OCI-LY7 (cell line): Measurements from ENCODE around the gene E2F6. TPM values are rescaled to one million over a fixed set of nuclear protein-coding genes. Genes with fewer than 3 reads are reported as not detected.

Experiments
- BruUV-seq: library from RNA; stranded (reverse); fragments of 400-500 nt; replicated peaks from 2 replicates; lab custom pipeline; 2021; lab: Mats Ljungman, UMichigan
- CTCF ChIA-PET: fragments of 300-600 bp; sonication (Branson Sonifier 250); formaldehyde crosslinking; loops from one replicate; lab custom pipeline; 2022; ENCODE audit warnings: antibody characterized with exemption; ENCODE audit not compliant: unreplicated experiment; lab: Charles Lee
- POLR2A ChIA-PET: fragments of 300-600 bp; sonication (Branson Sonifier 250); formaldehyde crosslinking; loops from one replicate; lab custom pipeline; 2022; ENCODE audit warnings: antibody characterized with exemption; lab: Charles Lee
- DNase-seq: peaks from one replicate; pipeline ENCODE4 v3.0.0-alpha.2; 2015; ENCODE audit warnings: low spot score
- H2AFZ ChIP-seq: fragments of 200-600 bp; sonication (generic), shearing (Covaris generic); 2 replicates; pipeline ENCODE4 v1.6.1; 2014; ENCODE audit warnings: mild to moderate bottlenecking, antibody characterized with exemption, low read length, moderate library complexity
- H3K27ac ChIP-seq: fragments of 200-600 bp; sonication (generic); 2 replicates; pipeline ENCODE4 v1.5.1; 2014; ENCODE audit warnings: mixed run types, low read depth, mild to moderate bottlenecking, moderate library complexity, low read length, inconsistent platforms; ENCODE audit not compliant: poor library complexity, severe bottlenecking
- H3K36me3 ChIP-seq: fragments of 200-600 bp; sonication (generic); 2 replicates; pipeline ENCODE4 v1.6.1; 2014; ENCODE audit warnings: mild to moderate bottlenecking, antibody characterized with exemption, low read length, moderate library complexity, mixed read lengths; ENCODE audit not compliant: insufficient read depth
- H3K4me1 ChIP-seq: fragments of 200-600 bp; sonication (generic); 2 replicates; pipeline ENCODE4 v1.5.1; 2014; ENCODE audit warnings: mild to moderate bottlenecking, low read length; ENCODE audit not compliant: insufficient read depth, poor library complexity, severe bottlenecking
- H3K4me2 ChIP-seq: fragments of 200-600 bp; sonication (generic); 2 replicates; pipeline ENCODE4 v1.6.1; 2014; ENCODE audit warnings: mild to moderate bottlenecking, low read length
- H3K4me3 ChIP-seq: fragments of 200-600 bp; sonication (generic); 2 replicates; pipeline ENCODE4 v1.5.1; 2014; ENCODE audit warnings: mild to moderate bottlenecking, low read depth, low read length; ENCODE audit not compliant: poor library complexity, severe bottlenecking
- H3K79me2 ChIP-seq: fragments of 200-600 bp; sonication (generic); 2 replicates; pipeline ENCODE4 v1.6.1; 2016; ENCODE audit warnings: low read depth, mild to moderate bottlenecking, low read length, moderate library complexity, mixed read lengths; ENCODE audit not compliant: insufficient read depth
- H3K9me2 ChIP-seq: fragments of 200-600 bp; sonication (generic); 2 replicates; pipeline ENCODE4 v1.6.1; 2016; ENCODE audit warnings: mild to moderate bottlenecking, low read length, mixed read lengths; ENCODE audit not compliant: insufficient read depth
- H3K9me3 ChIP-seq: fragments of 200-600 bp; sonication (generic); 2 replicates; pipeline ENCODE4 v1.6.1; 2014; ENCODE audit warnings: mild to moderate bottlenecking, mixed run types, low read length, mixed read lengths
- H4K20me1 ChIP-seq: fragments of 200-600 bp; sonication (generic); 2 replicates; pipeline ENCODE4 v1.6.1; 2014; ENCODE audit warnings: mild to moderate bottlenecking, antibody characterized with exemption, low read length, moderate library complexity, mixed read lengths; ENCODE audit not compliant: insufficient read depth
- CTCF ChIP-seq: fragments of 200-600 bp; sonication (generic); conservative IDR thresholded peaks from 2 replicates; pipeline ENCODE4 v1.5.1; 2014; ENCODE audit warnings: mild to moderate bottlenecking, antibody characterized with exemption, low read length, moderate library complexity, mixed read lengths
- EZH2phosphoT487 ChIP-seq: fragments of 200-600 bp; sonication (generic); IDR thresholded peaks from 2 replicates; pipeline ENCODE4 v1.6.1; 2018; ENCODE audit warnings: low read depth, borderline replicate concordance, mild to moderate bottlenecking, mixed run types, antibody characterized with exemption, low read length, moderate library complexity, mixed read lengths
- intact Hi-C: fragments of 100-400 bp; cut with micrococcal nuclease; formaldehyde crosslinking; loops from one replicate; pipeline ENCODE4 v1.10.0; 2022; ENCODE audit not compliant: unreplicated experiment
- total RNA-seq, 2 experiments: library from RNA; depleted of rRNA in 1 of 2; stranded (reverse); fragments of >200 nt in 1 of 2; shearing (Covaris generic) in 1 of 2; gene quantifications; 2 replicates each; pipeline ENCODE4 v1.2.3, GENCODE V29; 2014 to 2022

The E2F6 gene
- total RNA-seq, 2 experiments from 2014 or later = 12.4 to 14.3 TPM

GRCh38 chr2:11477994-11478393 is 12.0 kb upstream of the E2F6 start:
- no peaks in the 10 kb centered on the region for H3K79me2 ChIP-seq
- POLR2A ChIA-PET = interaction anchor here (0.7 kb wide), 1 partner anchor 633 kb away, joined by 3 read pairs; no protein-coding TSS in a partner anchor
- no peaks in the 10 kb centered on the region for H4K20me1 ChIP-seq
- no peak overlapping the region for H2AFZ ChIP-seq
- H3K36me3 ChIP-seq = no peaks in the 10 kb centered on the region
- no peaks in the 10 kb centered on the region for H3K9me2 ChIP-seq
- intact Hi-C loops = loop anchor here (1.0 to 2.0 kb wide), 2 partner anchors 106 to 205 kb away; no protein-coding TSS in a partner anchor
- CTCF ChIA-PET = no interaction called here
- no peak overlapping the region for H3K27ac ChIP-seq
- no TSS peak for BruUV-seq
- H3K4me3 ChIP-seq = no peak overlapping the region
- peak; percentile 88 for DNase-seq
- H3K9me3 ChIP-seq = no peaks in the 10 kb centered on the region
- no peaks in the 10 kb centered on the region for H3K4me1 ChIP-seq
- H3K4me2 ChIP-seq = no peak overlapping the region
- TF ChIP-seq EZH2phosphoT487 (no peak), CTCF (peak; percentile 97)

- no peak for DNase-seq
- Histone ChIP-seq H3K4me2 (no peak overlapping the region), H3K9me3 (no peaks in the 10 kb centered on the region), H3K9me2 (no peaks in the 10 kb centered on the region), H3K4me1 (no peaks in the 10 kb centered on the region), H4K20me1 (no peaks in the 10 kb centered on the region), H3K36me3 (no peaks in the 10 kb centered on the region), H3K79me2 (no peaks in the 10 kb centered on the region), H2AFZ (no peak overlapping the region), H3K4me3 (no peak overlapping the region), H3K27ac (no peak overlapping the region)
- intact Hi-C loops = no loop called here
- ChIA-PET CTCF (interaction anchor here (0.5 to 0.9 kb wide), 2 partner anchors 92 to 1208 kb away, joined by 3 read pairs; no protein-coding TSS in a partner anchor), POLR2A (interaction anchor here (0.7 kb wide), 1 partner anchor 762 kb away, joined by 3 read pairs; no protein-coding TSS in a partner anchor)
- TF ChIP-seq EZH2phosphoT487 = no peak
- no TSS peak for BruUV-seq
Observed at GRCh38 chr2:11473659-11474433, 7.9 kb upstream of the E2F6 start.

GRCh38 chr2:11467749-11468148 is 1.8 kb upstream of the E2F6 start:
- no peaks in the 10 kb centered on the region for H3K9me3 ChIP-seq
- peaks cover 29% of the 10 kb centered on the region for H3K4me1 ChIP-seq
- ChIA-PET POLR2A (no interaction called here), CTCF (no interaction called here)
- H3K4me3 ChIP-seq = no peak overlapping the region
- peaks cover 11% of the 10 kb centered on the region for H3K36me3 ChIP-seq
- no peaks in the 10 kb centered on the region for H3K9me2 ChIP-seq
- no peak for DNase-seq
- H3K4me2 ChIP-seq = no peak overlapping the region
- peaks cover 22% of the 10 kb centered on the region for H3K79me2 ChIP-seq
- TF ChIP-seq EZH2phosphoT487 (no peak), CTCF (no peak)
- no peak overlapping the region for H3K27ac ChIP-seq
- no peak overlapping the region for H2AFZ ChIP-seq
- BruUV-seq = TSS peak; percentile 62
- peaks cover 2% of the 10 kb centered on the region for H4K20me1 ChIP-seq
- intact Hi-C loops = no loop called here
